ENCODE results near the gene BOLL.
"Not testable (repeated sequence)": the region's sequence is repeated elsewhere in the genome, so short reads cannot be mapped to it uniquely, and the experiment has no call there.

DNA sequence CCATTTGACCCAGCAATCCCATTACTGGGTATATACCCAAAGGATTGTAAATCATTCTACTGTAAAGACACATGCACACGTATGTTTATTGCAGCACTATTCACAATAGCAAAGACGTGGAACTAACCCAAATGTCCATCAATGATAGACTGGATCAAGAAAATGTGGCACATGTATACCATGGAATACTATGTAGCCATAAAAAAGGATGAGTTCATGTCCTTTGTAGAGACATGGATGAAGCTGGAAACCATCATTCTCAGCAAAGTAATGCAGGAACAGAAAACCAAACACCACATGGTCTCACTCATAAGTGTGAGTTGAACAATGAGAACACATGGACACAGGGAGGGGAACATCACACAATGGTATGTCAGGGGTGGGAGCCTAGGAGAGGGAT, 49.7 kb upstream of the BOLL start:
- TF ChIP-seq SIN3A (IDR thresholded peaks at IDR 0.05; ENCODE audit: borderline replicate concordance, insufficient read depth, low read depth, low read length); POLR2AphosphoS5 (IDR thresholded peaks at IDR 0.05; ENCODE audit: low read depth, low read length); TCF7L2 (IDR thresholded peaks at IDR 0.05; ENCODE audit: low read depth, low read length): not testable (repeated sequence)
- TF ChIP-seq, protein P1, sequence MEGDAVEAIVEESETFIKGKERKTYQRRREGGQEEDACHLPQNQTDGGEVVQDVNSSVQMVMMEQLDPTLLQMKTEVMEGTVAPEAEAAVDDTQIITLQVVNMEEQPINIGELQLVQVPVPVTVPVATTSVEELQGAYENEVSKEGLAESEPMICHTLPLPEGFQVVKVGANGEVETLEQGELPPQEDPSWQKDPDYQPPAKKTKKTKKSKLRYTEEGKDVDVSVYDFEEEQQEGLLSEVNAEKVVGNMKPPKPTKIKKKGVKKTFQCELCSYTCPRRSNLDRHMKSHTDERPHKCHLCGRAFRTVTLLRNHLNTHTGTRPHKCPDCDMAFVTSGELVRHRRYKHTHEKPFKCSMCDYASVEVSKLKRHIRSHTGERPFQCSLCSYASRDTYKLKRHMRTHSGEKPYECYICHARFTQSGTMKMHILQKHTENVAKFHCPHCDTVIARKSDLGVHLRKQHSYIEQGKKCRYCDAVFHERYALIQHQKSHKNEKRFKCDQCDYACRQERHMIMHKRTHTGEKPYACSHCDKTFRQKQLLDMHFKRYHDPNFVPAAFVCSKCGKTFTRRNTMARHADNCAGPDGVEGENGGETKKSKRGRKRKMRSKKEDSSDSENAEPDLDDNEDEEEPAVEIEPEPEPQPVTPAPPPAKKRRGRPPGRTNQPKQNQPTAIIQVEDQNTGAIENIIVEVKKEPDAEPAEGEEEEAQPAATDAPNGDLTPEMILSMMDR (IDR thresholded peaks at IDR 0.05) = not testable (repeated sequence)
- TF ChIP-seq, protein P2, sequence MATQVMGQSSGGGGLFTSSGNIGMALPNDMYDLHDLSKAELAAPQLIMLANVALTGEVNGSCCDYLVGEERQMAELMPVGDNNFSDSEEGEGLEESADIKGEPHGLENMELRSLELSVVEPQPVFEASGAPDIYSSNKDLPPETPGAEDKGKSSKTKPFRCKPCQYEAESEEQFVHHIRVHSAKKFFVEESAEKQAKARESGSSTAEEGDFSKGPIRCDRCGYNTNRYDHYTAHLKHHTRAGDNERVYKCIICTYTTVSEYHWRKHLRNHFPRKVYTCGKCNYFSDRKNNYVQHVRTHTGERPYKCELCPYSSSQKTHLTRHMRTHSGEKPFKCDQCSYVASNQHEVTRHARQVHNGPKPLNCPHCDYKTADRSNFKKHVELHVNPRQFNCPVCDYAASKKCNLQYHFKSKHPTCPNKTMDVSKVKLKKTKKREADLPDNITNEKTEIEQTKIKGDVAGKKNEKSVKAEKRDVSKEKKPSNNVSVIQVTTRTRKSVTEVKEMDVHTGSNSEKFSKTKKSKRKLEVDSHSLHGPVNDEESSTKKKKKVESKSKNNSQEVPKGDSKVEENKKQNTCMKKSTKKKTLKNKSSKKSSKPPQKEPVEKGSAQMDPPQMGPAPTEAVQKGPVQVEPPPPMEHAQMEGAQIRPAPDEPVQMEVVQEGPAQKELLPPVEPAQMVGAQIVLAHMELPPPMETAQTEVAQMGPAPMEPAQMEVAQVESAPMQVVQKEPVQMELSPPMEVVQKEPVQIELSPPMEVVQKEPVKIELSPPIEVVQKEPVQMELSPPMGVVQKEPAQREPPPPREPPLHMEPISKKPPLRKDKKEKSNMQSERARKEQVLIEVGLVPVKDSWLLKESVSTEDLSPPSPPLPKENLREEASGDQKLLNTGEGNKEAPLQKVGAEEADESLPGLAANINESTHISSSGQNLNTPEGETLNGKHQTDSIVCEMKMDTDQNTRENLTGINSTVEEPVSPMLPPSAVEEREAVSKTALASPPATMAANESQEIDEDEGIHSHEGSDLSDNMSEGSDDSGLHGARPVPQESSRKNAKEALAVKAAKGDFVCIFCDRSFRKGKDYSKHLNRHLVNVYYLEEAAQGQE (IDR thresholded peaks at IDR 0.05; ENCODE audit: insufficient read depth in 1 of 2, low read depth in 2 of 2, low read length in 1 of 2) = not testable (repeated sequence)
